Calu3 (cell line): ENCODE measurements around the gene APOC3. TPM values are rescaled to one million over a fixed set of nuclear protein-coding genes. Genes with fewer than 3 reads are reported as not detected.

Experiments
- BruUV-seq: library from RNA; stranded (reverse); fragments of 400-500 nt; replicated peaks from 2 replicates; lab custom pipeline; 2021; lab: Mats Ljungman, UMichigan
- CTCF ChIA-PET: fragments of 300-600 bp; sonication (Branson Sonifier 250); formaldehyde crosslinking; loops from one replicate; lab custom pipeline; 2022; ENCODE audit warnings: antibody characterized with exemption; lab: Charles Lee
- DNase-seq: peaks from one replicate; pipeline ENCODE4 v3.0.0; 2022
- H3K27ac Mint-ChIP-seq: one replicate; pipeline ENCODE4 v1.8.0; 2022; ENCODE audit warnings: mixed read lengths; ENCODE audit not compliant: unreplicated experiment
- H3K27me3 Mint-ChIP-seq: one replicate; pipeline ENCODE4 v1.8.0; 2022; ENCODE audit warnings: mixed read lengths; ENCODE audit not compliant: unreplicated experiment
- H3K36me3 Mint-ChIP-seq: one replicate; pipeline ENCODE4 v1.8.0; 2022; ENCODE audit warnings: mild to moderate bottlenecking, moderate library complexity, mixed read lengths; ENCODE audit not compliant: insufficient read depth, unreplicated experiment
- H3K4me1 Mint-ChIP-seq: one replicate; pipeline ENCODE4 v1.8.0; 2022; ENCODE audit warnings: mild to moderate bottlenecking, low read depth, mixed read lengths; ENCODE audit not compliant: unreplicated experiment
- H3K4me3 Mint-ChIP-seq: one replicate; pipeline ENCODE4 v1.8.0; 2022; ENCODE audit warnings: mild to moderate bottlenecking, low read depth, moderate library complexity, mixed read lengths; ENCODE audit not compliant: unreplicated experiment
- H3K9me3 Mint-ChIP-seq: one replicate; pipeline ENCODE4 v1.8.0; 2022; ENCODE audit warnings: low read depth, mixed read lengths; ENCODE audit not compliant: unreplicated experiment
- intact Hi-C: fragments of 100-400 bp; cut with micrococcal nuclease; formaldehyde crosslinking; loops from one replicate; pipeline ENCODE4 v1.10.0; 2022; ENCODE audit not compliant: unreplicated experiment
- total RNA-seq: library from RNA; stranded (reverse); gene quantifications from 2 replicates; pipeline ENCODE4 v1.2.3, GENCODE V29; 2022
- TF ChIP-seq, protein P1 (sequence below): fragments of 200-600 bp; IDR thresholded peaks from one replicate; pipeline ENCODE4 v1.8.0; 2022; ENCODE audit warnings: antibody characterized with exemption; ENCODE audit not compliant: unreplicated experiment

Gene APOC3
- total RNA-seq, 1 experiment from 2014 or later: not detected

DNA sequence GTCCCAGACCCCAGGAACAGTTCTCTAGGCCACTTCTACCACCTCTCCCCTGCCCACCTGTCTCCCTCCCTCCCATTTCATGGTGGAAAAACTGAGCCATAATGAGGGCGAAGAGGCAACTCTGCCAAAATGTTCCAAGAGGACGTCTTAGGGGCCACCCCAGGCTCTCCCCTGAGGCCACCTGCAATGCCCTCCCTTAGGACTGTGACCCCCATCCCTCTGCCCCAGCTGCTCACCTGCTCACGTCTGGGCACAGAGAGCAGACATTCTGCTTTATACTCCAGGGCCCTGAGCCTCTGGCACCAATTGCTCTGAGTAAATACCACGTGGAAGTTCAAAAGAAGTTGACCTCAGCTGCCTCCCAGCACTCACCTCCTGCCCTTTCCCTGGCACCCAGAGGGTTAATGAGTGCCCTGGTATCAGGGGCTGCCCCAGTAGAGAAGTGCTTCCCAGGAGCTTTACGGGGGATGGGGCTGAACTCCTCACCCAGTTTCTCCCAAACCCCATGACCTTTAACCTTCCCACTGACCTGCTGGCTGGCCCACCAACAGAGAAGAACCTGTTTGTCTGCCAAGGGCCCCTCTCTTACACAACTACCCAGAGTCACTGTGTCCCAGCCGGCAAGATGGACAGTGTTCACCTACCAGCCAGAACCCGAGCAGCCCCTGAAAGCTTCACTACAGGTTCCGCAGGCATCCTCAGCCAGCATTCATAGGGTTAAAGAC lies 37.4 kb upstream of the APOC3 start:
- intact Hi-C loops: loop anchor here (5.0 kb wide), 2 partner anchors 45 to 315 kb away; partner anchors contain the start of gene APOA1
- Mint-ChIP-seq H3K27me3 (no peaks in the 10 kb centered on the region), H3K9me3 (no peaks in the 10 kb centered on the region), H3K4me1 (peaks cover 11% of the 10 kb centered on the region), H3K36me3 (peaks cover 14% of the 10 kb centered on the region), H3K4me3 (no peak overlapping the region), H3K27ac (no peak overlapping the region)
- TF ChIP-seq, protein P1, sequence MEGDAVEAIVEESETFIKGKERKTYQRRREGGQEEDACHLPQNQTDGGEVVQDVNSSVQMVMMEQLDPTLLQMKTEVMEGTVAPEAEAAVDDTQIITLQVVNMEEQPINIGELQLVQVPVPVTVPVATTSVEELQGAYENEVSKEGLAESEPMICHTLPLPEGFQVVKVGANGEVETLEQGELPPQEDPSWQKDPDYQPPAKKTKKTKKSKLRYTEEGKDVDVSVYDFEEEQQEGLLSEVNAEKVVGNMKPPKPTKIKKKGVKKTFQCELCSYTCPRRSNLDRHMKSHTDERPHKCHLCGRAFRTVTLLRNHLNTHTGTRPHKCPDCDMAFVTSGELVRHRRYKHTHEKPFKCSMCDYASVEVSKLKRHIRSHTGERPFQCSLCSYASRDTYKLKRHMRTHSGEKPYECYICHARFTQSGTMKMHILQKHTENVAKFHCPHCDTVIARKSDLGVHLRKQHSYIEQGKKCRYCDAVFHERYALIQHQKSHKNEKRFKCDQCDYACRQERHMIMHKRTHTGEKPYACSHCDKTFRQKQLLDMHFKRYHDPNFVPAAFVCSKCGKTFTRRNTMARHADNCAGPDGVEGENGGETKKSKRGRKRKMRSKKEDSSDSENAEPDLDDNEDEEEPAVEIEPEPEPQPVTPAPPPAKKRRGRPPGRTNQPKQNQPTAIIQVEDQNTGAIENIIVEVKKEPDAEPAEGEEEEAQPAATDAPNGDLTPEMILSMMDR: no peak
- no TSS peak for BruUV-seq
- no peak for DNase-seq
- CTCF ChIA-PET: interaction anchor here (1.5 kb wide), 1 partner anchor 434 kb away, joined by 4 read pairs; no protein-coding TSS in a partner anchor

- H3K4me1 Mint-ChIP-seq: peaks cover 8% of the 10 kb centered on the region
- no peaks in the 10 kb centered on the region for H3K27me3 Mint-ChIP-seq
- no TSS peak for BruUV-seq
- peaks cover 6% of the 10 kb centered on the region for H3K36me3 Mint-ChIP-seq
- H3K4me3 Mint-ChIP-seq: no peak overlapping the region
- H3K9me3 Mint-ChIP-seq: no peaks in the 10 kb centered on the region
- CTCF ChIA-PET: no interaction called here
- intact Hi-C loops: loop anchor here (5.0 kb wide), 2 partner anchors 44 to 314 kb away; partner anchors contain the start of gene APOA1
- DNase-seq: no peak
- no peak overlapping the region for H3K27ac Mint-ChIP-seq
- TF ChIP-seq, protein P1: no peak
These were observed 36.6 kb upstream of the APOC3 start for GRCh38 chr11:116792869-116793771.

DNA sequence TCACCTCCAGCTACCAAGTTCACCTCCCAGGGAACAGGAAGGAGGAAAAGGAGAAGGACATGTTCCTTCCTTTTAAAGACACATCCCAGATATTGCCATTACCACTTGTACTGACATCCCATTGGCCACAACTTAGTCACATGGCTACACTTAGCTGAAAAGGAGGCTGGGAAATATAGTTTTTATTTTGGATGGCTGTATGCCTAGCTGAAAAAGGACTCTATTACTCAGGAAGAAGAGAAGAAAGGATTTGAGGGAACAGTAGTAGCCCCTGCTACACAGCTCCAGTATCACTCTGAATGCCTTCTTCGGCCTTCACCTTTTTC lies 36.0 kb upstream of the APOC3 start:
- BruUV-seq: no TSS peak
- Mint-ChIP-seq H3K27ac (no peak overlapping the region), H3K4me1 (peaks cover 2% of the 10 kb centered on the region), H3K4me3 (no peak overlapping the region), H3K9me3 (no peaks in the 10 kb centered on the region), H3K27me3 (no peaks in the 10 kb centered on the region), H3K36me3 (no peaks in the 10 kb centered on the region)
- intact Hi-C loops: loop anchor here (5.0 kb wide), 2 partner anchors 44 to 314 kb away; partner anchors contain the start of gene APOA1
- CTCF ChIA-PET: no interaction called here
- DNase-seq: no peak
- TF ChIP-seq, protein P1: no peak

- TF ChIP-seq, protein P1: no peak
- intact Hi-C loops: loop anchor here (5.0 kb wide), 2 partner anchors 42 to 312 kb away; partner anchors contain the start of gene APOA1
- CTCF ChIA-PET: no interaction called here
- Mint-ChIP-seq H3K4me3 (no peak overlapping the region), H3K9me3 (no peaks in the 10 kb centered on the region), H3K27ac (no peak overlapping the region), H3K36me3 (no peaks in the 10 kb centered on the region), H3K4me1 (no peaks in the 10 kb centered on the region), H3K27me3 (no peaks in the 10 kb centered on the region)
- no peak for DNase-seq
- BruUV-seq: no TSS peak
These were observed 34.9 kb upstream of the APOC3 start for GRCh38 chr11:116794851-116795250.
